Activated CD8-positive, alpha-beta memory T cell treated with anti-CD3 and anti-CD28 coated beads for 1 hour (primary cell): ENCODE results near the gene PRELP.
A peak's percentile ranks its signal among the peaks of the same experiment; 100 is the strongest.

Experiments used
- DNase-seq, 2 donors: peaks; one replicate each; pipeline ENCODE4 v3.0.0-alpha.2; 2020; ENCODE audit warnings: low read depth in 1 of 2; ENCODE audit errors: extremely low read depth in 1 of 2

The PRELP gene

GRCh38 chr1:203476216-203476814 is 709 bp downstream of the PRELP start:
- no peak for DNase-seq

- no peak for DNase-seq
These were observed 2.1 kb downstream of the PRELP start for GRCh38 chr1:203477748-203478147.

- no peak for DNase-seq
These were observed 2.6 kb downstream of the PRELP start for GRCh38 chr1:203478231-203478630.

- DNase-seq = no peak
These were observed 3.4 kb downstream of the PRELP start for GRCh38 chr1:203478986-203479385.

GRCh38 chr1:203479646-203480045 is 4.0 kb downstream of the PRELP start:
- DNase-seq = no peak

GRCh38 chr1:203480084-203480483 is 4.5 kb downstream of the PRELP start:
- DNase-seq = no peak

GRCh38 chr1:203480525-203481084 is 5.0 kb downstream of the PRELP start:
- DNase-seq = peak in 1 of 2 donors; percentile 39

GRCh38 chr1:203481196-203481595 is 5.6 kb downstream of the PRELP start:
- DNase-seq = no peak

GRCh38 chr1:203486618-203487370 is 11.2 kb downstream of the PRELP start:
- no peak for DNase-seq

GRCh38 chr1:203488539-203488938 is 12.9 kb downstream of the PRELP start:
- DNase-seq = no peak

GRCh38 chr1:203490607-203491006 is 15.0 kb downstream of the PRELP start:
- no peak for DNase-seq

- no peak for DNase-seq
These were observed 16.1 kb downstream of the PRELP start for GRCh38 chr1:203491664-203492063.

GRCh38 chr1:203492082-203492747 is 16.6 kb downstream of the PRELP start:
- no peak for DNase-seq

GRCh38 chr1:203492748-203493130 is 17.1 kb downstream of the PRELP start:
- DNase-seq = no peak

- DNase-seq = no peak
These were observed 18.3 kb downstream of the PRELP start, which contains the start of gene OPTC for GRCh38 chr1:203493901-203494300. Gene OPTC (plus strand): TSS chr1:203494153. CDS start chr1:203496006, 1,853 bp downstream.

GRCh38 chr1:203495845-203496244 is 20.2 kb downstream of the PRELP start:
- no peak for DNase-seq

- DNase-seq = no peak
These were observed 21.7 kb downstream of the PRELP start for GRCh38 chr1:203497269-203497777.

GRCh38 chr1:203499643-203500278 is 24.2 kb downstream of the PRELP start:
- DNase-seq = no peak

GRCh38 chr1:203500279-203500678 is 24.7 kb downstream of the PRELP start:
- DNase-seq = no peak

GRCh38 chr1:203503836-203504235 is 28.2 kb downstream of the PRELP start:
- no peak for DNase-seq
